ENCODE measurements around the gene PACSIN2. TPM values are rescaled to one million over a fixed set of nuclear protein-coding genes. Genes with fewer than 3 reads are reported as not detected.

PACSIN2 gene
- polyA plus RNA-seq, 2 of the 4 experiments (the other 2 are of a cell fraction) = 60.3 to 94.0 TPM

- TF ChIP-seq KDM1A (IDR thresholded peaks at IDR 0.05; ENCODE audit: low read depth) (no peak), KDM5A (IDR thresholded peaks at IDR 0.05) (no peak), HDAC2 (IDR thresholded peaks at IDR 0.05) (no peak), HOXA7 (CRISPR knock-in tag; IDR thresholded peaks at IDR 0.05) (no peak), CBX8 (IDR thresholded peaks at IDR 0.05) (no peak), ZNF302 (CRISPR knock-in tag; IDR thresholded peaks at IDR 0.05) (no peak), REST (IDR thresholded peaks at IDR 0.05) (no peak), RAD21 (conservative IDR thresholded peaks at IDR 0.05 in 1 of 2, IDR thresholded peaks at IDR 0.05 in 1 of 2) (peak; percentile 65 to 69; a peak in 4 of 5 replicates), SREBF2 (IDR thresholded peaks at IDR 0.05) (no peak), FOSL2 (IDR thresholded peaks at IDR 0.05) (no peak), FOSL2 (CRISPR knock-in tag; IDR thresholded peaks at IDR 0.05) (0 out of 2 replicates have a peak, but pooled peaks have one; percentile 6), POLR2AphosphoS2 (conservative IDR thresholded peaks at IDR 0.05; ENCODE audit: low read length) (no peak), CHD4 (IDR thresholded peaks at IDR 0.05; ENCODE audit: borderline replicate concordance) (no peak), PBX3 (IDR thresholded peaks at IDR 0.05) (no peak), PHF8 (IDR thresholded peaks at IDR 0.05; ENCODE audit: borderline replicate concordance, low read depth) (no peak), CTCF (IDR thresholded peaks at IDR 0.05) (peak; percentile 62), EHF (CRISPR knock-in tag; IDR thresholded peaks at IDR 0.05) (no peak), MAX (IDR thresholded peaks at IDR 0.05) (no peak), ZSCAN20 (CRISPR knock-in tag; IDR thresholded peaks at IDR 0.05) (no peak), SMC3 (IDR thresholded peaks at IDR 0.05) (peak; percentile 79)
- TF ChIP-seq, protein P1, sequence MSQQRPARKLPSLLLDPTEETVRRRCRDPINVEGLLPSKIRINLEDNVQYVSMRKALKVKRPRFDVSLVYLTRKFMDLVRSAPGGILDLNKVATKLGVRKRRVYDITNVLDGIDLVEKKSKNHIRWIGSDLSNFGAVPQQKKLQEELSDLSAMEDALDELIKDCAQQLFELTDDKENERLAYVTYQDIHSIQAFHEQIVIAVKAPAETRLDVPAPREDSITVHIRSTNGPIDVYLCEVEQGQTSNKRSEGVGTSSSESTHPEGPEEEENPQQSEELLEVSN (IDR thresholded peaks at IDR 0.05; ENCODE audit: borderline replicate concordance, low read depth) = no peak
- peaks cover 67% of the 10 kb centered on the region for H3K4me1 ChIP-seq
- peak; percentile 90 for FAIRE-seq
- H3K27ac ChIP-seq = peak overlapping the region; percentile 95 to 99
- ChIA-PET POLR2A (interaction anchor here (1.0 to 2.5 kb wide), 3 partner anchors 10 to 100 kb away, joined by 3 to 21 read pairs (median 3); partner anchors contain the start of gene PACSIN2), CTCF (interaction anchor here (0.5 to 4.2 kb wide), 32 partner anchors 11 to 271 kb away, joined by 3 to 31 read pairs (median 5); partner anchors contain the start of gene PACSIN2)
- H3K4me3 ChIP-seq = peak overlapping the region; percentile 14; the same call in 1 of the 3 replicates
- ATAC-seq = peak; percentile 71 to 77
- 24% methylated on average over 8 of the region's 9 CpGs for WGBS (ENCODE audit: missing lambda C conversion rate)
- H3K9me3 ChIP-seq = no peaks in the 10 kb centered on the region
- peak; percentile 73 to 86 for DNase-seq (ENCODE audit: low read depth in 1 of 2, low spot score in 1 of 2)
- peak overlapping the region; percentile 100 for H3K4me2 ChIP-seq
Measured at GRCh38 chr22:42990131-42990838, 24.7 kb downstream of the PACSIN2 start.

Measured in A549 (cell line).